AG10803 (cell line): ENCODE data around the gene NLRP9.

Experiments
- DNase-seq: peaks from one replicate; pipeline ENCODE4 v3.0.0; 2010; ENCODE audit warnings: low read depth
- H3K4me3 ChIP-seq: 2 replicates; pipeline ENCODE4 v1.5.1; 2011; ENCODE audit warnings: mild to moderate bottlenecking, low read length, control low read depth
- TF ChIP-seq, protein P1 (sequence below): conservative IDR thresholded peaks from 2 replicates; pipeline ENCODE4 v1.5.1; 2011; ENCODE audit warnings: mild to moderate bottlenecking, low read length, control low read depth, inconsistent platforms

Gene NLRP9

DNA sequence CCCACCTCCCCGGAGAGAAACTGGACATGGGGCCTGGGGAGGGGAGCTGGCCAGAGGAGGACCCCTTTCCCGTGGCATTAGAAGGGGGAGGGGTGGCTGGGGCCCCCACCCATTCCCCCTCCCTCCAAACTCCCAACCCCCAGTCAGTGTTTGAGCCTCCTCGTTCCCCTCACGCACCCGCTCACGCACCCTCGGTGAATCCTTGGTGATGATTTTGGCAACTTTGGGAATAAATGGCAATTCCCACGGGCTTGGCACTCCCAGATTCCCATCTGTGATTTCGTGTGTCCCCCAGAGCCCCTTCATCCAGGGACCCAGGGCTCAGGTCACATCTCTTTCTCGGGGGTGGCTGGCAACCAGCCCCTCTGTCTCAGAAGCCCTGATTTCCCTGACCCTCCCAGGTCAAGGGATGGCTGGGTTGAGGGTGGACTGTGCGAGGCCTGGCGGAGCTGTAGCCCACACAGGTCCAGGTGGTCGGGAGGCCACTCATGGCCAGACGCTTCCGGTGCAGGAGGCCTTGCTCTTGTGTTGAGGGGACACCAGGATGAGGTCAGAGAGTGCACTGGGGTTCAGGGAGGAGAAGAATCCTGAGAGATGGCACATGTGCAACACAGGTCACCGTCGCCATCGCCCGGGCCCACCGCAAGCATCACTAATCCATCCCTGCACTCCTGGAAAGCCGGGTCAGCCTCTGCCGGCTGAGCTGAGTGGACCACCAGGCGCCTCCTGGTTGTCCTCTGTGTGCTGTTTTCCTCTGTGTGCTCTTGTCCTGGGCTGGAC is 42.5 kb downstream of the NLRP9 start:
- H3K4me3 ChIP-seq, result no peak overlapping the region
- DNase-seq, result no peak
- TF ChIP-seq, protein P1, sequence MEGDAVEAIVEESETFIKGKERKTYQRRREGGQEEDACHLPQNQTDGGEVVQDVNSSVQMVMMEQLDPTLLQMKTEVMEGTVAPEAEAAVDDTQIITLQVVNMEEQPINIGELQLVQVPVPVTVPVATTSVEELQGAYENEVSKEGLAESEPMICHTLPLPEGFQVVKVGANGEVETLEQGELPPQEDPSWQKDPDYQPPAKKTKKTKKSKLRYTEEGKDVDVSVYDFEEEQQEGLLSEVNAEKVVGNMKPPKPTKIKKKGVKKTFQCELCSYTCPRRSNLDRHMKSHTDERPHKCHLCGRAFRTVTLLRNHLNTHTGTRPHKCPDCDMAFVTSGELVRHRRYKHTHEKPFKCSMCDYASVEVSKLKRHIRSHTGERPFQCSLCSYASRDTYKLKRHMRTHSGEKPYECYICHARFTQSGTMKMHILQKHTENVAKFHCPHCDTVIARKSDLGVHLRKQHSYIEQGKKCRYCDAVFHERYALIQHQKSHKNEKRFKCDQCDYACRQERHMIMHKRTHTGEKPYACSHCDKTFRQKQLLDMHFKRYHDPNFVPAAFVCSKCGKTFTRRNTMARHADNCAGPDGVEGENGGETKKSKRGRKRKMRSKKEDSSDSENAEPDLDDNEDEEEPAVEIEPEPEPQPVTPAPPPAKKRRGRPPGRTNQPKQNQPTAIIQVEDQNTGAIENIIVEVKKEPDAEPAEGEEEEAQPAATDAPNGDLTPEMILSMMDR, result no peak

DNA sequence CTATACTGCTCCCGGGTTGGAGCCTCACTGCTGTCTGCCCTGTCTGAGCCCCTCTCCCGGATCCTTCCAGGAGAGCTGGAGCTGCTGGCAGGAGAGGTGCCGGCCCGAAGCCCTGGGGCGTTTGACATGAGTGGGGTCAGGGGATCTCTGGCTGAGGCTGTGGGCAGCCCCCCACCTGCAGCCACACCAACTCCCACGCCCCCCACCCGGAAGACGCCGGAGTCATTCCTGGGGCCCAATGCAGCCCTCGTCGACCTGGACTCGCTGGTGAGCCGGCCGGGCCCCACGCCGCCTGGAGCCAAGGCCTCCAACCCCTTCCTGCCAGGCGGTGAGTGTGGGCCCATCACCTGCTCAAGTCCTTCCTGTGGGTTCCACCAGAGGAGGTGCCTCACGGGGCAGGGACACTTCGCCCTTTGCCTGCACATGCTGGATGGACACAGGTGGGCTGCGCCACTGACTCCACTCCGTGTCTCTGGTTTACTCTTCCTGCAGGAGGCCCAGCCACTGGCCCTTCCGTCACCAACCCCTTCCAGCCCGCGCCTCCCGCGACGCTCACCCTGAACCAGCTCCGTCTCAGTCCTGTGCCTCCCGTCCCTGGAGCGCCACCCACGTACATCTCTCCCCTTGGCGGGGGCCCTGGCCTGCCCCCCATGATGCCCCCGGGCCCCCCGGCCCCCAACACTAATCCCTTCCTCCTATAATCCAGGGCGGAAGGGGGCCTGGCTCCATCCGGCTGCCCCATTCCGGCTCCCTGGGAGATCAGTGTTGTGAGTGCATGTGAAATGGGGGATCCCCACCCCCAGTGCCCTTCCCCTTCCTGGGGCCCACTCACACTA is 43.3 kb downstream of the NLRP9 start:
- TF ChIP-seq, protein P1, result no peak
- DNase-seq, result no peak
- no peak overlapping the region for H3K4me3 ChIP-seq

DNA sequence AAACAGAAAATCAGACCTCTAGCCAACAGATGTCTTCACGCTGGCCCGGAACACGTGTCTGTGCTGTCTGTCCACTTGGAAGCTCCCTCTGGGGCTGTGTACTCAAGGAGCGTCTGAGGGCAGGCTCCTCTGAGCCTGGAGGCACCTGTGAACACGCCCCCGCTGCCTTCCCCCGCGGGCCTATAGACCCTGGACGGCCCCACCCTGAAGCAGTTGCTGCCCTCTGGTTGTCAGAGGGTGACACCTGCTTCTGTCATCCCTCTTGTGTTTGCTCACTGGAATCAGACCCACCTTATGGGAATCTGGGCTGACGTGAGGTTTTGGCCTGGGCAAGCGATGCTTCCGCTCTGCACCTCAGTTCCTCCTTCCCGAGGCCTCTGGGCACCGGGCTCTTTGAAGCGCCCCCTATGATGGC is 44.0 kb downstream of the NLRP9 start:
- DNase-seq, result no peak
- H3K4me3 ChIP-seq, result no peak overlapping the region
- TF ChIP-seq, protein P1, result no peak

DNA sequence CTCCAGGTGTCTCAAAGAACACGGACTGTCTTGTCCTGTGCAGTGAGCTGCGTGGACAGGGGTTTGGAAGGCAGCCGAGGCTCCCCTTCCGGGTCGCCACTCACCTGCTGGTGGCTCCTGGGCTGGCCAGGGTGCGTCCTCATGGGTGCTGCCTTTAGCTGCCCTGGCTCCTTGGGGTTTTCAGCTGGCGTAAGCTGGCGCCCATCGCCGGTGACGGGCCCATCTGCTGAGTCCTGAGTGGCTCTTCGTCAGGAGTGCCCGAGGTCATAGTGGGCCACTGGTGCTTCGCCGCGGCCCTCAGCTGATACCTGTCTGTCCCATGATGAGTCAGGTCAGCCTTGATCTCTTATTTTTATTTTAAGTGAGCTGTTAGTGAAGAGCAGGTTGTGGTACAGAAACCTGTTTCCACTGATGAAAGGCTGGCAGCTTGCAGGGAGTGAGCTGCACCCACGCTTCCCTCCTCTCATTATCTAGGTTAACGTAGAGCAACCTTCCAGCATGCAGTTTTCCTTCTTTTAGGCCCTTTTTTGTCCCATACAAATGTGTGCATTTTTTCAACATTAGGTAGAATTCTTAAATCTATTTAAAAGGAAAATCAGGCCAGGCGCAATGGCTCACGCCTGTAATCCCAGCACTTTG is 44.7 kb downstream of the NLRP9 start:
- H3K4me3 ChIP-seq, result no peak overlapping the region
- DNase-seq, result no peak
- TF ChIP-seq, protein P1, result no peak

DNA sequence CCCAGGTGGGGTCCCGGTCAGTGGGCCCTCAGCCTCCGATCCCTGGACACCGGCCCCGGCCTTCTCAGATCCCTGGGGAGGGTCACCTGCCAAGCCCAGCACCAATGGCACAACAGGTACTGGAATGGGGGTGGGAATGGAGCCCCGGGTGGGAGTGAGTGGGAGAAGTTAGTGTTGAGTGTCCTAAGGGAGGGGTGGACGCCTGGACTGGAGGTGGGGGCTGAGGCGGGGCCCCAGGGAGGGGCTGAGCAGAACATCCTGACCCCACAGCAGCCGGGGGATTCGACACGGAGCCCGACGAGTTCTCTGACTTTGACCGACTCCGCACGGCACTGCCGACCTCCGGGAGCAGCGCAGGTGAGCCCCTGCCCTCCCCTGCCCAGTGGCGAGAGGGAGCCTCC is 45.5 kb downstream of the NLRP9 start:
- DNase-seq, result no peak
- no peak overlapping the region for H3K4me3 ChIP-seq
- TF ChIP-seq, protein P1, result no peak

DNA sequence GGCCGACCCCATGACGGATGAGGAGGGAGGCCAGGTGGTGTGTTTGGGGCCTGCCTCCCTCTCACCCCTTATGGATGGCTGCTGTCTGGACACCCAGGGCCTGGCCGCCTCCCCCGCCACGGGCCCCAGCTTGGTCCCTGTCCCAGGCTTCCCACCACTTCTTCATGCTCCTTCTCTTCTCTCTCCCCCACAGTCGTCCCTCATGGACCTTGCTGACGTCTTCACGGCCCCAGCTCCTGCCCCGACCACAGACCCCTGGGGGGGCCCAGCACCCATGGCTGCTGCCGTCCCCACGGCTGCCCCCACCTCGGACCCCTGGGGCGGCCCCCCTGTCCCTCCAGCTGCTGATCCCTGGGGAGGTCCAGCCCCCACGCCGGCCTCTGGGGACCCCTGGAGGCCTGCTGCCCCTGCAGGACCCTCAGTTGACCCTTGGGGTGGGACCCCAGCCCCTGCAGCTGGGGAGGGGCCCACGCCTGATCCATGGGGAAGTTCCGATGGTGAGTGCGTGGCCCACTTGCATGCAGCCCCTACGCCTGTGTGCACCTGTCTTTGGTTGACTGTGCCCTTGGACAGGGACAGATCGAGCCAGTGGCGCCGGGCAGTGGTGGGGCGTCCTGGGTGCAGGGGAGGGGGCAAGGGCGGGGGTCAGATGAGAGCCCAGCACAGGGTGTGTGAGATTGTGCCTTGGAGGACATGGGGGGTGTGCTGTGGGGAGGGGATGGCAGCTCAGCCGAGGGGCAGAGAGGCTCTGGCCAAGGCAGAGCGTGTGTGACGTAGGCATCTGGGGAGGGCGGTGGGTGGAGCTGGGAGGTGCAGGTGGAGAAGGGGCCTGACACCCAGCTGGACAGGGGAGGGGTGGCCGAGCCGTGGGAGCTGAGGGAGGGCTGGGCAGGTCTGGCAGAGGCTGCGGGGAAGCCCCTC is 46.4 kb downstream of the NLRP9 start:
- DNase-seq, result no peak
- TF ChIP-seq, protein P1, result no peak
- no peak overlapping the region for H3K4me3 ChIP-seq
